A549 (cell line): ENCODE measurements around the gene ANKRD2.

Experiments used
- HDAC2 ChIP-seq: fragments of 200-600 bp; sonication (generic); IDR thresholded peaks from 2 replicates; pipeline ENCODE4 v1.6.1; 2016
- RAD21 ChIP-seq, 2 experiments: fragments of >200 bp in 1 of 2; sonication (Bioruptor Twin) in 1 of 2; formaldehyde crosslinking in 1 of 2; IDR thresholded peaks in 1 of 2; conservative IDR thresholded peaks in 1 of 2; 2 replicates in 1 of 2; 3 replicates in 1 of 2; pipeline ENCODE4 v1.6.1; 2012 to 2018; ENCODE audit warnings: inconsistent platforms in 1 of 2
- SREBF2 ChIP-seq: fragments of 450-650 bp; IDR thresholded peaks from 2 replicates; pipeline ENCODE4 v1.6.1; 2014; ENCODE audit warnings: mild to moderate bottlenecking, moderate library complexity
- TF ChIP-seq, protein P1 (sequence below): fragments of 250-450 bp; sonication (Bioruptor Pico); IDR thresholded peaks from 2 replicates; pipeline ENCODE4 v1.5.0; 2020; ENCODE audit warnings: low read depth, mild to moderate bottlenecking, moderate library complexity

DNA sequence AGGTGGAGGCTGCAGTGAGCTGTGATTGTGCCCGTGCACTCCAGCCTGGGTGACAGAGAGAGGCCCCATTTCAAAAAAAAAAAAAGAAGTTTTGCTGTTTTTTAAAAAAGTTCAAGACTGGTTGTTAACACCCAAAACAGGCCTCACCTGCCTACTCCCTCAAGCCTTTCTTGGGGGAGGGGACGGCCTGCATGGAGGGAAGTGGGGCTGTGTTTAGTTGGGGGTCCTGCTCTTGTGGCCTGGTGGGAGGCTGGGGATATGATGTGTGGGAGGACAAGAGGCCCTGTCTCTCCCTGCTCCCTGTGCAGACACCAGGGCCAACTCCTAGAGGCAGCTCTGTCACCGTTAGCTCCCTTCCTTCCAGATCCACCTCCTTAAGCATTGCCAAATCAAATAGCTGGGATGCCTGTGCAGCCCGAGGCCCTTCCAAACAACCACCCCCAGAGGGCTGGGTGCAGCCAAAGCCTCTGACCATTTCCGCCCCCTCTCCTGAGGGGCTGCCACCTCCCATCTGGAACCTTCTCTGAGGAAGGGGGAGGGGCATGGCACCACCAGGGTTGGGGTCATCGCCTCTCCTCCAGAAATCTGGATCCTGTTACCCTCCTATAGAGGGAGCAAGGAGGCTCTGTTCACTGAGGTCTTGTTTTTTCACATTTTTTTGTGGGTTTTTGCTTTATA, 32.9 kb upstream of the ANKRD2 start:
- TF ChIP-seq, protein P1, sequence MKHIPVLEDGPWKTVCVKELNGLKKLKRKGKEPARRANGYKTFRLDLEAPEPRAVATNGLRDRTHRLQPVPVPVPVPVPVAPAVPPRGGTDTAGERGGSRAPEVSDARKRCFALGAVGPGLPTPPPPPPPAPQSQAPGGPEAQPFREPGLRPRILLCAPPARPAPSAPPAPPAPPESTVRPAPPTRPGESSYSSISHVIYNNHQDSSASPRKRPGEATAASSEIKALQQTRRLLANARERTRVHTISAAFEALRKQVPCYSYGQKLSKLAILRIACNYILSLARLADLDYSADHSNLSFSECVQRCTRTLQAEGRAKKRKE, result no peak
- TF ChIP-seq HDAC2, result no peak
- TF ChIP-seq RAD21 (conservative IDR thresholded peaks at IDR 0.05 in 1 of 2, IDR thresholded peaks at IDR 0.05 in 1 of 2), result no peak
- no peak for TF ChIP-seq SREBF2
